GM19397 (cell line): Measurements from ENCODE around the gene FOXR1.

Experiments
- ATAC-seq: cut with Tn5 transposase; IDR thresholded peaks from one replicate; pipeline ENCODE4 v1.9.1; 2021; ENCODE audit warnings: mild to moderate bottlenecking, moderate library complexity; ENCODE audit not compliant: unreplicated experiment

FOXR1 gene

DNA sequence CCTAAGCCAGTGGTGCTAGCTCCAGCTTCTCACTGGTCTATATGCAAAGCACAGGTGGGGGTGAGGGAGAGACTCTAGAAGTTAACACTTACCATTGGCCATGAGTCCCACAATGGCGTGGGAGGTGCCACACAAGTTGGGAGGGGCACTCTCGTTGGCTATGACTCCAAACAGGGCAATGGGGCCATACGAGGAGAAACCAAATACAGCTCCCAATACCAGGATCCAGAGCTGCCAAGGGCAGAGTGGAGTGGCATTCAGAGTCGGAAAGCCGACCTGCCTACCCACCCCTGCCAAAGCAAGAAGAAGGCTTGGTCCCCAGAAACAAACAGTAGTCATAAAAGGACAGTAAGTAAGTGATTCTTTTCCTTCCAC lies 53.5 kb downstream of the FOXR1 start:
- no peak for ATAC-seq

DNA sequence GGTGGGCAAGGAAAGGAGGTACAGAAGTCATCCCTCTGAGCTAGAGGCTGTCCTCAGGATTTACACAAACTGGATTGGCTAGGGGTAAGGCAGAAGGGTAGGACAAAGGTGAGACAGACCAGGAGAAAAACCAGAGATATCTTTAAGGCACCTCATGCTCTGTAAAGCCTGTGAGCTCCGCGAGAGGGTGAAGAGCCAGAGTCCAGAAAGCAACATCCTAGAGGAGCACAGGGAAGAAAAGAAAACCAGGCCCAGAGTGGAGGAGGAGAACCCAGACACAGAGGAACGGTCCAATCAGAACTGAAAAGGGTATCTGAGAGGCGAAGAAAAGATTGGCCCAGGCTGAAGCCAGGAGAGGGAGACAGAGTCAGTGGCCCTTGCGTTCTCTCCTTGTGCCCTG lies 54.0 kb downstream of the FOXR1 start:
- no peak for ATAC-seq

DNA sequence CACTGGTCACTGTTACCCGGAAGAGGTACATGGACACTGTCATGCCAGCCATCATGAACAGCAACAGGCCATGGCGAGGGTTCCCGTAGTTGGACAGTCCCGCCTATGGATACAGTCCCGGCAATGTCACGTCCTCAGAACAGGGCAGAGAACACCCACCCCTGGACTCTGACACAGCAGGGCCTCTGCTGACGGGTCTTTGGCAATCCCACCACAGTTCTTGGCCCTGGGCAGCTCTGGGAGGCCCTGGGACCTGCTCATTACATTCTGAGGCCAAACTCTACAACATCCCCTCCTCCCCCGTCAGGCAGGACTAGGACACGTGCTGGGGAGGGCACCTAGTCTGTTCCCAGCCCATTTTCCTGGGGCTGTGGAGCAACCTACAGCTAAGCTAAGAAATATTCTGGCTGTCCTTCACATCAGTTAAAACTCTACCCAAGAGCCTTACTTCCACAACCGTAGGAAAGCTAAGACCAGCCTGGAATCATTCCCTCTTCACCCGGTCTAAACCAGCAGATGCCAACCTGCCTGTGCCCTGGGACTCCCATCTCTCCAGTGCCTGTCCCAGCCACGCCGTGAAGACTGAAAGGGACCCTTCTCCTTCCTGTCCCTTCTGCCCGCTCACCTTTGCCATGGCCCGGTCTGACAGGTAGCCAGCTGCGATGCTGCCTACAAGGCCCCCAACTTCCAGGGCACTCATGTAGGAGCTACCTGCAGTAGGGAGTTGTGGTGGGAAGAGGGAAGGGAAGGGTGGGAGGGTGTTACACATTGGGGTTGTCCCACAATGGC lies 54.6 kb downstream of the FOXR1 start:
- ATAC-seq: no peak

DNA sequence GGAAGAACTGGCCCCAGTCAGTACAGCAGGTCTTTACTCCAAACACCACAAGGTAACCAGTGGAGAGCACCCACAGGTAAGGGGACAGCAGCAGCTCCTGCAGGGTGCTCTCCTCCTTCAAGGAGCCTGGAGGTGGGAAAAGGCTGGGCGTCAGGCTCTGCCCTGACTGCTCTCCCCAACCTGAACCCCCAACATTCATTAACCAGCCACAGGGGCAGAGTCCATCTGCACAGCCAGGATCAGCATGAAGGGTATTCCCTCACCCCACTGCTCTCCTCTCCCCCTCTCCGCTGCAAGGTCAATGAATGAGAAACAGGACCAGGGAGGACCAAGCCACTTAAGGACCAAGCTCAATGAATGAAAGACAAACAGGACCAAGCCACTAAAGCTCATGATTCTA lies 55.4 kb downstream of the FOXR1 start:
- ATAC-seq: no peak

GRCh38 chr11:119027561-119028345 lies 56.2 kb downstream of the FOXR1 start:
- no peak for ATAC-seq

DNA sequence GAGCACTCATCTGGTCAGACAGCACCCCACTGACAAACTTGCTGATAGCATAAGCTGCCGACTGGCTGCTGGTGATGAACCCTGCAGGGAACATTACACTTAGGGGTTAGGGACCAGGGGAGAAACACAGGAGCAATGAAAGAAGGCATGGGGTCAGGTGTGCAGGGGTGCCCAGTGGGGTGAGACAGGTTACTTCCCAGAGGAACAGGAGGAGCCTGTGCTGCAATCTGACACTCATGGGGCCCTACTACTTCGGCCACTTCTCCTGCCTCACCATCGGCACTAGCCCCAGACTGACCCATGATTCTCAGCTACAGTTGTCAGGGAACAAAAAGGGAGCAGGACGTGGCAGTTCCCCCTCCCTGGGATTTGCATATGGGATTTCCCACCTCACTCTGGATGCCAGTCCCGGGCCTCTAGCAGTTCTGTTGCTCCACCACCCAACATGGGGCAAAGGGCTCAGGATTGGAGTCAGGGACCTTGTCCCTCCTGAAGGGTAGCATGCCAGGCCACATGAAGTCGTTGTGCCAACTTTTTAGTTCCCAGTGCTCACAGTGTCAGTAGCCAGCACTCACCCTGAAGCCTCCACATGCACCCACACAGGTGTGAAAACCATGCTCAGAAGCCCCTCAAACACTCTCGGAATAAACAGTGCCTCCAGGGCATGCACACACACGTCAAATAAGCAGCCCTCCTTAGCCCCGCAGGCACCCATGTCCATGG lies 56.9 kb downstream of the FOXR1 start:
- ATAC-seq: no peak

- ATAC-seq: no peak
Measured at GRCh38 chr11:119029069-119029339, 57.4 kb downstream of the FOXR1 start.

DNA sequence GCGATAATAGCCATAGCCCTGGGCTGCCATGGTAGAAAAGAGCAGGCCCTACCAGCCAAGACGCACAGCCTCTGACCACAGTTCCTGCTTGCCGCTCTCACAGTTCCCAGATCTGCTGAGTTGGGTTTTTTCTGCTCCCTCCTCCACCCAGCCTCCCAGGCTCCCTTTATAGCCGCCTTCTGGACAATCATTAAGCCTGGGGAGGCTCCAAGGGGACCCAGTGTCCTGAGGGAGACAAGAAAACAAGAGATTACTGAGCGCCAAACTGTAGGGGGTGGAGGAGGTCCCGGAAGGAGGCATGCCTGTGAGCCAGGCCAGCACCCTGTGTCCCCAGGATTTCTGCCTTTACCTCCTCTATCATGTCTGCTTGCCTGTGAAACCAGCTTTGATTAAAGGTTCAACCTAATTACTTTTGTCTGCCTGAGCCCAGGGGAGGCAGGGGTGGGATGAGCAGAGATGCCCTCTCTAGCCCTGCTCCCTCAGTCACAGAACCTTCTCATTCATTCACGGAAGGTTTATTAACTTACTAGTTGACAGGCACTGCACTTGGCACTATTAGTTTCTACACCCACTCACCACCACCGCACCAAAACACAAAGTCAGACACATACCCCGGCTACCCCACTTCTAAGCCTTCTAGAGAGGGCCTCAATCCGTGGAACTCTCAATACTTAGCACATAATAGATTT lies 57.9 kb downstream of the FOXR1 start:
- ATAC-seq: no peak

DNA sequence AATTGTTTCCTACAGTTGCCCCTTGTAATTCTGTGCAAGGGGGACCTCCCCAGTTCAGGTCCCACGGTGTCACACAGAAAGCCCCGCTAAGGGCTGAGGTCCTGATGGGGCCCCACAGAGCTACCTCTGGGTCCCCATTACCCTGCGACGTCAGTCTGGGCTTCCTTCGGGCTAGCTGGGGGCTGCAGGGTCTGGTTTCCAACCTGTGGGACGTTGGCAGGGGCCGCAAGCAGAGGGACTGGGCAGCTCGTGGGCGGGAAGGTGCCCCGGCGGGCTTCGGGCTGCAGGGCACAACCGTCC lies 58.4 kb downstream of the FOXR1 start:
- peak; percentile 17 for ATAC-seq

DNA sequence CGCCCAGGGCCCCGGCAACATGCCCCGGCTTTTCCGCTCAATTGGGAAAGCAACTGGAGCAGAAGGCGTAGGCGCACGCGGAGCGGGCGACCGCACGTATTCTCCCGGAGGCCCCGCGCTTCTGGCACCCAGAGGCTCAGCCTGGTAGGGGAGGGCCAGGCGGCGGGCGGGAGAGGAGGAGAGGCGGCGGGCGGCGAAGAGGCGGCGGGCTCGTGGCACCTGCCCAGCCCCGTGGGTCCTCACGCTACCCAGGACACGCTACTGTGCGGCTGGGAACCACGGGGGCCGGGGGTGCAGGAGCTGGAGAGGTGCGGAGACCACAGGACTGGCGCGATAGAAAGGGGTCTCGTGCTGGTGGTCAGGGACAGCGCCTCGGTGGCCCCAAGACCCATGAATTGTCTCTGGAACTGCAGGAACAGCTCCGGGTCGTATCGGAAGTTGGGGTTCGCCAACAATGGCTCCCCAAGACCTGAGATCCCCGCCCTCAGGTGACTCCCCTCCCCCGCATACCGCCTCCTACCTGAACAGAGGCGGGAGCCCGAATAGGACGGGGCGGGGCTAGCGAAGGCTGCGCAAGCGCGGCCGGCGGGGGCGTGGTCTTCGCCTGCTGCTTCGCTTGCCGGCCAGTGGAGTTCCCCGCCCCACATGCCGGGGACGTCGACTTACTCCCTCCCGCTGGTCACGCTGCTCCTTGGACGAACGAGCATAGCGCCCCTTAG lies 58.9 kb downstream of the FOXR1 start, which contains the start of gene SLC37A4:
Gene SLC37A4, minus strand, starts transcription at position 549 of the 719 bp plus-strand sequence.
- peak; percentile 80 for ATAC-seq
